ENCODE data around the gene TP73. TPM values are rescaled to one million over a fixed set of nuclear protein-coding genes. Genes with fewer than 3 reads are reported as not detected.
A peak's percentile ranks its signal among the peaks of the same experiment; 100 is the strongest.

Gene TP73
- total RNA-seq, 1 experiment from 2014 or later: 19.2 TPM

DNA sequence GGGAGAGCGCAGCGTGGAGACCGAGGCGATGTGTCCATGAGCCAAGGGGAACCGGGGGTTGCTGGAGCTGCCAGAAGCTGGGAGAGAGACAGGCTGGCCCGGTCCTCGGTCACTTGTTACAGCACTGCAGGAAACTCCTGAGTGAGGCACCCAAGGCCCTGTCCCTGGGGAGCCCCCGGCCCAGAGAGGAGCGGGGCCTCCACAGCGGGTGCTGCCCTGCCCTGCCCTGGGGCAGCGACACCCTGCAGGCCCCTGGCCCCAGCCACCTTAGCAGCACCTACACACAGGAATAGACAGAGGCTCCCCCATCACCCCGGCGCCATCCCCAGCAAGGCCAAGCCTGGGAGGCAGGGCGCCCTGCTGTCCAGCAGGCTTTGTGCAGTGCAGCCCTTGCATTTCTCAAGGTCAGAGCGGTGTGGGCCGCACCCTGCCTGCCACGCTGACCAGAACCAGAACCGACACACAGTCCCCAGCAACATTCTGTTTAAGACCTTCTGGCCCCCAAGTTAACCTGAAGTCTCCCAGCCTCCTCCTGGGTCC lies 34.4 kb upstream of the TP73 start:
- Histone ChIP-seq H3K79me2 (ENCODE audit: insufficient read depth, low read length) (no peaks in the 10 kb centered on the region), H3K4me3 (replicated peaks in 1 of 2; ENCODE audit: low read depth in 1 of 2, low read length in 2 of 2) (no peak overlapping the region), H3K9me3 (ENCODE audit: control insufficient read depth in 1 of 2, insufficient read depth in 1 of 2, low read depth in 1 of 2, low read length in 2 of 2) (no peaks in the 10 kb centered on the region), H2AFZ (ENCODE audit: low read depth, low read length, poor library complexity, severe bottlenecking) (no peak overlapping the region), H3K4me1 (ENCODE audit: control insufficient read depth in 1 of 2, insufficient read depth in 2 of 2, low read length in 2 of 2) (peaks cover 27 to 42% of the 10 kb centered on the region in 2 experiments), H3K36me3 (ENCODE audit: control insufficient read depth in 1 of 2, insufficient read depth in 2 of 2, low read length in 2 of 2) (no peaks in the 10 kb centered on the region), H3K9ac (ENCODE audit: low read length) (no peak overlapping the region), H3K9me2 (ENCODE audit: insufficient read depth) (no peaks in the 10 kb centered on the region), H3K27me3 (ENCODE audit: insufficient read depth, low read length) (no peaks in the 10 kb centered on the region), H3K27ac (ENCODE audit: low read depth, low read length) (no peak overlapping the region), H4K20me1 (ENCODE audit: insufficient read depth) (no peaks in the 10 kb centered on the region), H3K4me2 (ENCODE audit: low read length) (no peak overlapping the region)
- TF ChIP-seq ZFX (IDR thresholded peaks at IDR 0.05) (no peak), SRF (IDR thresholded peaks at IDR 0.05; ENCODE audit: low read depth) (no peak), POLR2AphosphoS5 (IDR thresholded peaks at IDR 0.05; ENCODE audit: low read depth, low read length) (no peak), EZH2 (IDR thresholded peaks at IDR 0.05) (no peak), TCF7L2 (IDR thresholded peaks at IDR 0.05; ENCODE audit: borderline replicate concordance, extremely low read depth, insufficient read depth, insufficient read length) (no peak)
- TF ChIP-seq, protein P1, sequence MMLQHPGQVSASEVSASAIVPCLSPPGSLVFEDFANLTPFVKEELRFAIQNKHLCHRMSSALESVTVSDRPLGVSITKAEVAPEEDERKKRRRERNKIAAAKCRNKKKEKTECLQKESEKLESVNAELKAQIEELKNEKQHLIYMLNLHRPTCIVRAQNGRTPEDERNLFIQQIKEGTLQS (IDR thresholded peaks at IDR 0.05): no peak
- ChIA-PET POLR2A (no interaction called here), RAD21 (ENCODE audit: low non-redundant PET in 1 of 2, low total read pairs in 2 of 2, uncharacterized antibody in 2 of 2, unreplicated experiment in 2 of 2) (no interaction called here), CTCF (interaction anchor here (1.3 kb wide), 1 partner anchor 165 kb away, joined by 9 read pairs; no protein-coding TSS in a partner anchor)
- BruUV-seq (replicated peaks): no TSS peak
- intact Hi-C loops (cut with micrococcal nuclease): no loop called here
- ATAC-seq: no peak
- no peak for DNase-seq (ENCODE audit: low read depth, low spot score)

DNA sequence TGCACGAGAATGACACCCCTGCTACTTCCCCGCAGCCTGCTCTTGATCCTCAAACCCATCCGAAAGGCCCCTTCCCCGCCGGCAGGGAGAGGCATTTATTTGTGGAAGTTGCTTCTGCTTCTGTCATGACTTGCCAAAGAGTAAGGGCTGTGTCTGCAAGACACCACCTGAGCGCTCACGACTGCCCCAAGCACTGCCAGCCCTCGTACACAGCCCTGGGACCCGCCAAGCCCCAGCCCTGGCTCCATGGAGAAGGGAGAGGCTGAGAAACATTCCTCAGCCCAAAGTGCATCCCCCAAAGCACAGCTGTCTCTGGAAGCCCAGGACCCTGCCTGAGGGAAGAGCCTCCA lies 33.8 kb upstream of the TP73 start:
- ChIA-PET POLR2A (interaction anchor here (1.0 kb wide), 2 partner anchors 116 to 166 kb away, joined by 3 to 6 read pairs; no protein-coding TSS in a partner anchor), CTCF (interaction anchor here (0.6 to 4.2 kb wide), 20 partner anchors 11 to 796 kb away, joined by 3 to 136 read pairs (median 4); partner anchors contain the start of gene TP73), RAD21 (ENCODE audit: low non-redundant PET in 1 of 2, low total read pairs in 2 of 2, uncharacterized antibody in 2 of 2, unreplicated experiment in 2 of 2) (interaction anchor here (0.7 to 1.6 kb wide), 8 partner anchors 30 to 166 kb away, joined by 3 to 10 read pairs (median 6); no protein-coding TSS in a partner anchor)
- Histone ChIP-seq H4K20me1 (ENCODE audit: insufficient read depth) (no peaks in the 10 kb centered on the region), H3K79me2 (ENCODE audit: insufficient read depth, low read length) (no peaks in the 10 kb centered on the region), H3K4me3 (replicated peaks in 1 of 2; ENCODE audit: low read depth in 1 of 2, low read length in 2 of 2) (no peak overlapping the region), H3K27ac (ENCODE audit: low read depth, low read length) (no peak overlapping the region), H3K9ac (ENCODE audit: low read length) (no peak overlapping the region), H3K9me2 (ENCODE audit: insufficient read depth) (no peaks in the 10 kb centered on the region), H3K27me3 (ENCODE audit: insufficient read depth, low read length) (no peaks in the 10 kb centered on the region), H3K4me1 (ENCODE audit: control insufficient read depth in 1 of 2, insufficient read depth in 2 of 2, low read length in 2 of 2) (peaks cover 24 to 39% of the 10 kb centered on the region in 2 experiments), H3K36me3 (ENCODE audit: control insufficient read depth in 1 of 2, insufficient read depth in 2 of 2, low read length in 2 of 2) (no peaks in the 10 kb centered on the region), H3K4me2 (ENCODE audit: low read length) (no peak overlapping the region), H3K9me3 (ENCODE audit: control insufficient read depth in 1 of 2, insufficient read depth in 1 of 2, low read depth in 1 of 2, low read length in 2 of 2) (no peaks in the 10 kb centered on the region), H2AFZ (ENCODE audit: low read depth, low read length, poor library complexity, severe bottlenecking) (no peak overlapping the region)
- intact Hi-C loops (cut with micrococcal nuclease): no loop called here
- ATAC-seq: 0 out of 2 replicates have a peak, but pooled peaks have one; percentile 1
- no TSS peak for BruUV-seq (replicated peaks)
- DNase-seq (ENCODE audit: low read depth, low spot score): no peak
- TF ChIP-seq EZH2 (IDR thresholded peaks at IDR 0.05): no peak
- no peak for TF ChIP-seq CBX3 (IDR thresholded peaks at IDR 0.05; ENCODE audit: low read depth)
- no peak for TF ChIP-seq TCF7L2 (IDR thresholded peaks at IDR 0.05; ENCODE audit: borderline replicate concordance, extremely low read depth, insufficient read depth, insufficient read length)
- TF ChIP-seq POLR2A (IDR thresholded peaks at IDR 0.05; ENCODE audit: borderline replicate concordance, extremely low read depth, insufficient read depth, insufficient read length): no peak
- TF ChIP-seq, protein P2, sequence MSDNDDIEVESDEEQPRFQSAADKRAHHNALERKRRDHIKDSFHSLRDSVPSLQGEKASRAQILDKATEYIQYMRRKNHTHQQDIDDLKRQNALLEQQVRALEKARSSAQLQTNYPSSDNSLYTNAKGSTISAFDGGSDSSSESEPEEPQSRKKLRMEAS (IDR thresholded peaks at IDR 0.05): no peak
- TF ChIP-seq SIN3A (IDR thresholded peaks at IDR 0.05; ENCODE audit: low read depth): no peak
